CD14-positive monocyte (primary cell): Measurements from ENCODE around the gene DNAH9. TPM values are rescaled to one million over a fixed set of nuclear protein-coding genes. Genes with fewer than 3 reads are reported as not detected.

Source experiments
- DNase-seq, 3 donors: peaks; one replicate each; pipeline ENCODE4 v3.0.0-alpha.2; 2011 to 2022
- H2AFZ ChIP-seq: 2 replicates; pipeline ENCODE4 v1.6.0; 2012; ENCODE audit warnings: mild to moderate bottlenecking, low read depth, low read length, inconsistent platforms; ENCODE audit not compliant: insufficient read depth, poor library complexity, severe bottlenecking
- H3K27ac ChIP-seq, 2 donors: 1 replicate in 1 of 2; 2 replicates in 1 of 2; pipeline ENCODE4 v1.5.1; 2012 to 2013; ENCODE audit warnings: low read length in 2 of 2, control low read depth in 1 of 2, inconsistent platforms in 1 of 2, low read depth in 1 of 2, mild to moderate bottlenecking in 1 of 2
- H3K27me3 ChIP-seq, 2 donors: one replicate each; pipeline versions ENCODE4 v1.6.0 to v1.6.1; 2011 to 2013; ENCODE audit warnings: low read length in 2 of 2; ENCODE audit not compliant: control insufficient read depth in 2 of 2, insufficient read depth in 2 of 2
- H3K36me3 ChIP-seq, 2 donors: replicated peaks in 1 of 2; 1 replicate in 1 of 2; 2 replicates in 1 of 2; pipeline versions ENCODE4 v1.5.1 to v1.6.1; 2012 to 2013; ENCODE audit warnings: low read length in 2 of 2, control low read depth in 1 of 2, inconsistent platforms in 1 of 2, mild to moderate bottlenecking in 1 of 2; ENCODE audit not compliant: insufficient read depth in 2 of 2, control insufficient read depth in 1 of 2
- H3K4me1 ChIP-seq, 2 donors: 1 replicate in 1 of 2; 2 replicates in 1 of 2; pipeline versions ENCODE4 v1.5.1 to v1.6.1; 2012 to 2013; ENCODE audit warnings: low read length in 2 of 2, control low read depth in 1 of 2, inconsistent platforms in 1 of 2, mild to moderate bottlenecking in 1 of 2, moderate library complexity in 1 of 2; ENCODE audit not compliant: insufficient read depth in 2 of 2, control insufficient read depth in 1 of 2
- H3K4me2 ChIP-seq: replicated peaks from 2 replicates; pipeline ENCODE3; 2012; ENCODE audit warnings: low read length, moderate library complexity, mild to moderate bottlenecking; ENCODE audit not compliant: poor library complexity, severe bottlenecking; ENCODE audit errors: extremely low read depth
- H3K4me3 ChIP-seq, 3 experiments: fragments of 200-600 bp in 1 of 3; sonication (generic) in 1 of 3; replicated peaks in 1 of 3; 1 replicate in 2 of 3; 2 replicates in 1 of 3; pipeline ENCODE4 v1.5.1; 2011 to 2013; ENCODE audit warnings: low read length in 3 of 3, mild to moderate bottlenecking in 3 of 3, control low read depth in 2 of 3, low read depth in 2 of 3, inconsistent platforms in 1 of 3, moderate library complexity in 1 of 3
- H3K79me2 ChIP-seq: 2 replicates; pipeline ENCODE4 v1.6.0; 2012; ENCODE audit warnings: mild to moderate bottlenecking, control low read depth, inconsistent platforms, low read length, moderate library complexity; ENCODE audit not compliant: insufficient read depth
- H3K9ac ChIP-seq: 2 replicates; pipeline ENCODE4 v1.6.0; 2017; ENCODE audit warnings: low read length, mild to moderate bottlenecking; ENCODE audit not compliant: insufficient read depth, poor library complexity, severe bottlenecking
- H3K9me3 ChIP-seq, 2 donors: replicated peaks in 1 of 2; 1 replicate in 1 of 2; 2 replicates in 1 of 2; pipeline versions ENCODE4 v1.5.1 to v1.6.1; 2012 to 2013; ENCODE audit warnings: low read length in 2 of 2, control low read depth in 1 of 2; ENCODE audit not compliant: control insufficient read depth in 1 of 2, insufficient read depth in 1 of 2
- H4K20me1 ChIP-seq: 2 replicates; pipeline ENCODE4 v1.6.0; 2012; ENCODE audit warnings: mild to moderate bottlenecking, low read length, control low read depth, moderate library complexity; ENCODE audit not compliant: insufficient read depth
- H3K27ac Mint-ChIP-seq, 7 donors: one replicate each; pipeline ENCODE4 v1.8.0; 2020; ENCODE audit warnings: mild to moderate bottlenecking in 7 of 7, mixed read lengths in 7 of 7, moderate library complexity in 6 of 7, inconsistent platforms in 2 of 7
- H3K27me3 Mint-ChIP-seq, 3 donors: one replicate each; pipeline ENCODE4 v1.8.0; 2021 to 2022; ENCODE audit warnings: low read depth in 3 of 3, mild to moderate bottlenecking in 3 of 3, mixed read lengths in 3 of 3, moderate library complexity in 3 of 3, inconsistent platforms in 1 of 3
- H3K36me3 Mint-ChIP-seq, 2 donors: one replicate each; pipeline ENCODE4 v1.8.0; 2020; ENCODE audit warnings: mixed read lengths in 2 of 2, inconsistent platforms in 1 of 2, mild to moderate bottlenecking in 1 of 2
- H3K4me1 Mint-ChIP-seq: one replicate; pipeline ENCODE4 v1.8.0; 2020; ENCODE audit warnings: mild to moderate bottlenecking, mixed read lengths
- H3K4me3 Mint-ChIP-seq, 2 donors: one replicate each; pipeline ENCODE4 v1.8.0; 2020; ENCODE audit warnings: mild to moderate bottlenecking in 2 of 2, mixed read lengths in 2 of 2, moderate library complexity in 1 of 2
- H3K9me3 Mint-ChIP-seq, 7 donors: one replicate each; pipeline ENCODE4 v1.8.0; 2020 to 2022; ENCODE audit warnings: mixed read lengths in 7 of 7, mild to moderate bottlenecking in 6 of 7, moderate library complexity in 6 of 7, inconsistent platforms in 2 of 7
- WGBS: methylation state at CpG from one replicate; pipeline ENCODE4 v1.1.5; 2013; ENCODE audit warnings: missing lambda C conversion rate; ENCODE audit not compliant: insufficient coverage; 5-methylcytosine and 5-hydroxymethylcytosine counted together
- intact Hi-C, 2 donors: fragments of 100-400 bp; cut with micrococcal nuclease; formaldehyde crosslinking; loops; one replicate each; pipeline versions ENCODE4 v1.15.0 to v1.15.1; 2023
- polyA plus RNA-seq, 3 donors: library from polyadenylated mRNA; depleted of rRNA in 1 of 3; unstranded in 2 of 3; stranded (reverse) in 1 of 3; fragments of 300-500 nt in 2 of 3; fragments of >200 nt in 1 of 3; fragmentation: Illumina TruSeq in 2 of 3; gene quantifications; 1 replicate in 2 of 3; 2 replicates in 1 of 3; pipeline ENCODE4 v1.2.3, GENCODE V29; 2012 to 2021
- TF ChIP-seq, protein P1 (sequence below): fragments of 200-600 bp; IDR thresholded peaks from one replicate; pipeline ENCODE4 v1.8.0; 2022; ENCODE audit warnings: antibody characterized with exemption, mild to moderate bottlenecking

The DNAH9 gene
- polyA plus RNA-seq, 3 donors = not detected

DNA sequence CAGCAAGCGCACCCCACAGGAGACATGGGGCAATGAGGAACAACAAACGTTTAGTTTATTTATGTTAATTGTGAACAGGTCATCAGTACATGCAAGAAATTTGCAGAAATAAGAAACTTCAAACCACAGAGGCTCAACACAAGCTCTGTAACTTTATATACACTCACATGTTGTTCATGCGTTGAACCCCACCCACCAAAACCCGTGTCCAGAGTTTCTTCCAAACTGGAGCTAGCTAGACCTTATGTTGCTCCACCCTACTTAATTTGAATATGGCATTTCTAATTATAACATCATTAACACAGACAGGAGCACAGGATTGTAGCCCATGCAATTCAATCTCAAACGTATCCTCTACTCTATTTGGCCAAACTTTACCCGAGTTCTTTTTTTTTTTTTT, 206.9 kb downstream of the DNAH9 start:
- no peak overlapping the region for H3K4me3 ChIP-seq
- Mint-ChIP-seq H3K4me3 (no peak overlapping the region), H3K27ac (no peak overlapping the region), H3K4me1 (no peaks in the 10 kb centered on the region), H3K9me3 (peaks cover 5 to 34% (median 24%) of the 10 kb centered on the region in 7 donors), H3K36me3 (no peaks in the 10 kb centered on the region), H3K27me3 (peaks cover 0 to 2% (median 0%) of the 10 kb centered on the region in 3 donors)
- H3K27ac ChIP-seq = no peak overlapping the region
- no peaks in the 10 kb centered on the region for H3K4me1 ChIP-seq
- no peak overlapping the region for H2AFZ ChIP-seq
- intact Hi-C loops = loop anchor here in 1 of 2 donors (10.0 kb wide), 1 partner anchor 50 kb away; no protein-coding TSS in a partner anchor
- no peaks in the 10 kb centered on the region for H4K20me1 ChIP-seq
- TF ChIP-seq, protein P1, sequence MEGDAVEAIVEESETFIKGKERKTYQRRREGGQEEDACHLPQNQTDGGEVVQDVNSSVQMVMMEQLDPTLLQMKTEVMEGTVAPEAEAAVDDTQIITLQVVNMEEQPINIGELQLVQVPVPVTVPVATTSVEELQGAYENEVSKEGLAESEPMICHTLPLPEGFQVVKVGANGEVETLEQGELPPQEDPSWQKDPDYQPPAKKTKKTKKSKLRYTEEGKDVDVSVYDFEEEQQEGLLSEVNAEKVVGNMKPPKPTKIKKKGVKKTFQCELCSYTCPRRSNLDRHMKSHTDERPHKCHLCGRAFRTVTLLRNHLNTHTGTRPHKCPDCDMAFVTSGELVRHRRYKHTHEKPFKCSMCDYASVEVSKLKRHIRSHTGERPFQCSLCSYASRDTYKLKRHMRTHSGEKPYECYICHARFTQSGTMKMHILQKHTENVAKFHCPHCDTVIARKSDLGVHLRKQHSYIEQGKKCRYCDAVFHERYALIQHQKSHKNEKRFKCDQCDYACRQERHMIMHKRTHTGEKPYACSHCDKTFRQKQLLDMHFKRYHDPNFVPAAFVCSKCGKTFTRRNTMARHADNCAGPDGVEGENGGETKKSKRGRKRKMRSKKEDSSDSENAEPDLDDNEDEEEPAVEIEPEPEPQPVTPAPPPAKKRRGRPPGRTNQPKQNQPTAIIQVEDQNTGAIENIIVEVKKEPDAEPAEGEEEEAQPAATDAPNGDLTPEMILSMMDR = no peak
- no peaks in the 10 kb centered on the region for H3K27me3 ChIP-seq
- DNase-seq = no peak
- no peak overlapping the region for H3K4me2 ChIP-seq
- no peak overlapping the region for H3K9ac ChIP-seq
- WGBS = 93% methylated on average over 2 of the region's 6 CpGs
- no peaks in the 10 kb centered on the region for H3K79me2 ChIP-seq
- no peaks in the 10 kb centered on the region for H3K36me3 ChIP-seq
- peaks cover 9 to 30% of the 10 kb centered on the region in 2 donors for H3K9me3 ChIP-seq

DNA sequence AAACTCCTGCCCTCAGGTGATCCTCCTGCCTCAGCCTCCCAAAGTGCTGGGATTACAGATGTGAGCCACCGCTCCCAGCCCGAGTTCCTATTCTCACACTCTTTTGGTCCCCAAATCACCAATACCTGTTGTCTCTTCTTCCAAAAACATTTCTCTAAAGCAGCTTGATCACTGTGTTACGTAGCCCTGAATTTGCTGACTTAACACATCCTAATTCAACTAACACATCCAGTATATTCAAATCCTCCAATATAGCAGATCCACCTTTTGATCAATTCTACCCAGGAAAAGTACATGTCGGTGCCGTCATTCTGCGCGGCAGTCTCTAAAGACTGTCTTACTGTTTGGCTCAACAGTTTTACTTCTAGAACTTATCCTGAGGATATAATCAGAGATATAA, 207.7 kb downstream of the DNAH9 start:
- TF ChIP-seq, protein P1 = no peak
- H3K4me1 Mint-ChIP-seq = no peaks in the 10 kb centered on the region
- Histone ChIP-seq H3K27me3 (no peaks in the 10 kb centered on the region), H3K9ac (no peak overlapping the region), H3K4me2 (no peak overlapping the region), H4K20me1 (no peaks in the 10 kb centered on the region), H2AFZ (no peak overlapping the region), H3K9me3 (peaks cover 9 to 30% of the 10 kb centered on the region in 2 donors), H3K4me1 (no peaks in the 10 kb centered on the region), H3K27ac (no peak overlapping the region), H3K79me2 (no peaks in the 10 kb centered on the region), H3K4me3 (no peak overlapping the region), H3K36me3 (no peaks in the 10 kb centered on the region)
- no peak overlapping the region for H3K4me3 Mint-ChIP-seq
- H3K36me3 Mint-ChIP-seq = no peaks in the 10 kb centered on the region
- 98% methylated on average over 3 of the region's 7 CpGs for WGBS
- no peak for DNase-seq
- peaks cover 0 to 2% (median 0%) of the 10 kb centered on the region in 3 donors for H3K27me3 Mint-ChIP-seq
- no peak overlapping the region for H3K27ac Mint-ChIP-seq
- peaks cover 7 to 38% (median 24%) of the 10 kb centered on the region in 7 donors for H3K9me3 Mint-ChIP-seq
- intact Hi-C loops = loop anchor here in 1 of 2 donors (10.0 kb wide), 1 partner anchor 51 kb away; no protein-coding TSS in a partner anchor
